T-helper 1 cell treated with Interleukin-12 subunit alpha and Interleukin-12 subunit beta and Interleukin-4 antibody, amounts not matched to agents 30 ng/mL and 1 ng/mL, for 36 hours (primary cell): ENCODE measurements around the gene TTC19. TPM values are rescaled to one million over a fixed set of nuclear protein-coding genes. Genes with fewer than 3 reads are reported as not detected.

Source experiments
- intact Hi-C: fragments of 100-400 bp; cut with micrococcal nuclease; formaldehyde crosslinking; loops from one replicate; pipeline ENCODE4 v1.15.1; 2024
- total RNA-seq: library from RNA; stranded (reverse); gene quantifications from 2 replicates; pipeline ENCODE4 v1.2.3, GENCODE V29; 2022

Gene TTC19, protein sequence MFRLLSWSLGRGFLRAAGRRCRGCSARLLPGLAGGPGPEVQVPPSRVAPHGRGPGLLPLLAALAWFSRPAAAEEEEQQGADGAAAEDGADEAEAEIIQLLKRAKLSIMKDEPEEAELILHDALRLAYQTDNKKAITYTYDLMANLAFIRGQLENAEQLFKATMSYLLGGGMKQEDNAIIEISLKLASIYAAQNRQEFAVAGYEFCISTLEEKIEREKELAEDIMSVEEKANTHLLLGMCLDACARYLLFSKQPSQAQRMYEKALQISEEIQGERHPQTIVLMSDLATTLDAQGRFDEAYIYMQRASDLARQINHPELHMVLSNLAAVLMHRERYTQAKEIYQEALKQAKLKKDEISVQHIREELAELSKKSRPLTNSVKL
- 28.0 and 34.9 TPM in 2 replicates for total RNA-seq

DNA sequence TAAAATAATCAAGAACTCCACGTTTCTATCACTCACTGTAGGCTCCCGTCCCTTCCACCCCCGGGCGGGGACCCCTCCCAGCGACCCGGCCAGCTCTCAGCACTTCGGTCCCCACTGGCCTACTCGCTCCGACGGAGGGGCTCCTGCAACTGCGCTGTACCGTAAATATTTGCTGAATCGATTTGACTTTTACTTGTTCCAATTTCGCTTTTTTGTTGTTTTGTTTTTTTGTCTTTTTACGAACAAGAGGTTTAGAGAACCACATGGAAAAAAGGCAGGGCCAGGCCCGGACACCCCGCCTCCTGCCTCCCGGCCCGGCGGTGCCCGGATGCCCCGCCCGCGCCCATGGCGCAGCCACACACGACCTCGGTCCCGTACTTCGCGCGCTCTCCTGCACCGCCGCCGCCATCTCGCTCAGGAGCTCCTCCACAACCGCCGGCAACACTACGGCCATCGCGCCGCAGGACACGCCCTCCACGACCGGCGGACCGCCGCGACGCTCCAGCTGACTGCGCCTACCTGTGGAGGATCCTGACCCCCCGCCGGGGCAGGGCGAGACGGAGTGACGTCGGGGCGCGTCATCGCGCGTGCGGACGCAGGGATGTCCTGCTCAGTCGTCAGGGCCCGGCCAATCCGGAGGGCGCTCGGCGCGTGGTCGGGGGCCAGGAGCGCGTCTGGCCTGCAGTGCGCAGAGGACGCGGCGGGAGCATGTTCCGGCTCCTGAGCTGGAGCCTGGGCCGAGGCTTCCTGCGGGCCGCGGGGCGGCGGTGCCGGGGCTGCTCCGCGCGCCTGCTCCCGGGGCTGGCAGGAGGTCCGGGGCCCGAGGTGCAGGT, at the start of gene TTC19, which contains the start of gene ZSWIM7:
TSS of gene TTC19 (plus strand) at position 684 of the 833 bp plus-strand sequence. CDS start at position 709, 25 bp downstream.
TSS of gene ZSWIM7 (minus strand) at position 564 of the 833 bp plus-strand sequence. CDS start at position 454, 110 bp downstream.
- intact Hi-C loops, result loop anchor here (1.0 to 10.0 kb wide), 5 partner anchors 102 to 1695 kb away; partner anchors contain the start of genes HS3ST3B1 and NCOR1

DNA sequence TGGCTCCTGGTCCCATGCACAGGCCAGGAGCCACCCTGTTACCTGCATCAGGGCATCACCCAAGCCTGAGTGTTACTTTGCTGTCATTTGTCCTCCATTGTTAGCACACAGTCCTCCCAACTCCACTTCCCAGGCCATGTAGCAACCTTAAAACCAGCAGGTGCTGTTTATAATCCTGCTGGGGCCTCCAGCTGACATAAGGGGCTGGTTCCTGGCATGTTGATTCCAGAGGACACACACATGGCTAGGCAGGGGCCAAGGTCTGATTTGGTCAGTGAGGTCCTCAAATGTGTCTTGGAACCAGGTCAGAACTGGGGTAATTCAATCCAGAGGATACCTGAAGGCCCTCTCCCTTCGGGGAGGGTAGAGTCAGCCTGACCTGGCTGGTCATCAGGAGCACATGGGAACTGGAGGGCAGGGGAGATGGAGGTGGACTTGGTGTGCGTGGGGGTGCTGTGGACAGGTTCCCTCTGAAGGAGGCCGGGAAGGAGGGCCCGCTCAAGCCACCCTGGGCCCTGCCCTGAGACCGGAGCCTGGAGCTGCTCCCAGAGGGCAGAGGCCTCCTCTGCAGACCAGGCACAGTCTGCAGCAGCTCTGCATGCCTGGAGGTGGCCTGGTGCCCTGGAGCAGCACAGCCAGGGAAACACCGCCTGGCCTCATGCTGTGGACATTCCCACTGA, 48.1 kb upstream of the TTC19 start:
- intact Hi-C loops, result no loop called here

DNA sequence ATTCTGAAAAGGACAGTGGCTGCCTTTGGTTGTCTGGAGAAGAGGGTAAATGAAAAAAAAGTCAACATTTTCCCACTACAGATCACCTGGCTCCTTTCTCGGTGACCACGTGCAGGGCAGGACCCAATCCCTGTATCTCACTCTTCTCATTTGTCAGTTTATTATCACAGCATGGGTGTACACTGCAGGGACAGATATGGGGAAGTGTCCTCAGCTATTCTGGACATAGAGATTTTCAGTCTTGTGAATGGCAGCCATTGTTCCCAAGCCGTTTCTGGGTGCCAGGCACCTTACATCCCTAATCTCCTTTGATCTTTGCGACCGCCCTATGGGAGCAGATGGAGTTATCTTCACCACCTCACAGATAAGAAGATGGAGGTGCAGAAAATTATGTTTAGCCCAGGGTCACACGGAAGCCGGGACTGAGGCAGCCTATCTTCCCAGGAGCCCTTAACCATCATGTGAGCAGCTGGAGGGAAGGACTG, 47.5 kb upstream of the TTC19 start:
- intact Hi-C loops, result no loop called here

DNA sequence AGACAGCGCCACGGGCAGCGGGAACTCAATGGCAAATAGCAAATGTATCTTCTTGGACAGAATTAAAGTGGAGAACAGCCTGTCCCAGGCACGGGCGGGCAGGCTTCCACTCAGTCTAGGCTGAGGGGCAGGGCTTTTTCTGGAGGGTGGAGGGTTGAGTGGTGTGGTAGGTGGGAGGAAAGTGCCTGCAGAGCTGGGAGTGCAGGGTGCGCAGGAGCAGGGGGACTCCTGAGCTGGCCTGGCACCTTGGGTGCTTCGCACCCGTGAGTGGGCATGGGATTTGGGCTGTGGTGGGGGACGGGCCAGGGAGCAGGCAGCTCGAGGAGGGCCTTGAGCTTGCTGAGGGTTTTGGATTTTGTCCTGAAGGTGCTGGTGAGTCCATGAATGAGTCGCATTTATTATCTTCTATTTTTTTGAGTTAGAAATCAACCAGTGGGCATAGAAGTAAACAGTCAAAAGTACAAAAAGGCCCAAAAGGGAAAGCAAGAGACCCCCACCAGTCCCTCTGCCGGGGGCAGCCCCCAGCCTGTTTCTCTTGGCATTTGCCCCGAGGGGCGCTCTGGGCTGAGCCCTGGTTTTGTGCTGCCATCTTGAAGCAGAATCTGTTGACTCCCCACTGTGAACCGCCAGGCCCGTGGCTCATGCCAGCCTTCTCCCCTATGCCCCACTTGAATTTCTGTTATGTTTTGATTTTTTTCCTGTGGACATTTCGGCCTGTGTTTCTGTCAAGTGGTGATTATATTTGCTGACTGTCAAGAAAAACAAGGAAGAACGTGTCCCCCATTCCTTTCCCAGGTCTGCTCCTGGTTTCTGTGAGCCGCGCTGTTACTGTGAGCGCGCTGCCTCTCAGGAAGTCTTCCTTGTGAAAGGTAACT, 46.5 kb upstream of the TTC19 start:
- intact Hi-C loops, result no loop called here

DNA sequence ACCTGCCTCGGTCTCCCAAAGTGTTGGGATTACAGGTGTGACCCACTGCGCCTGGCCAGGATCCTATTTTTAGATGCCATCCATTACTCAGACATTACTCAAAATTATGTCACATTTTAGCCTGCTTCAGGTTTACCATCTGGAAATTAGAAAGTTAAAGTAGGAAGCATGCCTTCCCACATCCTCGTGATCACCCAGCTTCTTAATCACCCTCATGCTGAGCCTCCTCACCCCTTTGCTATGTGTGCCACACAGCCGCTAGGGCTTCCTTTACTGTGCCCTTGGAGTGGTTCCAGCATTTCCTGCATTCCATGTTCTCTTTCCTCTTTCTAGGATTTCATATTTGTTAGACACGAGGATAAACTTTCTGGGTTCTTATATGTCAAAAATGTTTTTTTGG, 45.4 kb upstream of the TTC19 start:
- intact Hi-C loops, result no loop called here

DNA sequence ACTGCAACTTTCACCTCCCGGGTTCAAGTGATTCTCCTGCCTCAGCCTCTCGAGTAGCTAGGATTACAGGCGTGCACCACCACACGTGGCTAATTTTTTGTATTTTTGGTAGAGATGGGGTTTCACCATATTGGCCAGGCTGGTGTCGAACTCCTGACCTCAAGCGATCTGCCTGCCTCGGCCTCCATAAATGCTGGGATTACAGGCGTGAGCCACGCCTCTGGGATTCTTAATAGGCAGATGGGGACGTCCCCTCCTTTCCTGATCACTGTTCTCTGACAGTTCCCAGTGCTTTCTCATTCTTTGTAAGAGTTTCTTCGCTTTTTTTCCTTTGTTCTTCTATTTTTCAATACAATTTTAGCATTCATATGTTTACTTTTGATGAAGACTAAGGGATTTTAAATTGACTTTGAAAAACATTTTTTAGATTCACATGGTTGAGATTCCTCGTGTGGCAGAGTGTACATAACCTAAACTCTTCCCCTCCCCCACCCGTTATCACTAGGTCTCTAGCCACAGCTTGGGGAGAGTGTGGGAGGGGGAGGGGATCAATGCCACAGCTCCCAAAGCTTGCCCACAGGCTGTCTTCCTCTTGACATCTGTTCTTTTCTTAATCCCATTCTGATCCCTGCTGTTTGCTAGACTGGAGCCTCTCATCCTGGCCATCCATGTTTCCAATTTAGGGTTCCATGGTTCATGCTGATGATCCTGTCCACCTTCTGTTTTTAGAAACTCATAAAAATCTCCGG, 43.7 kb upstream of the TTC19 start:
- intact Hi-C loops, result loop anchor here (5.0 kb wide), 4 partner anchors 59 to 1754 kb away; partner anchors contain the start of genes NCOR1 and PIGL

DNA sequence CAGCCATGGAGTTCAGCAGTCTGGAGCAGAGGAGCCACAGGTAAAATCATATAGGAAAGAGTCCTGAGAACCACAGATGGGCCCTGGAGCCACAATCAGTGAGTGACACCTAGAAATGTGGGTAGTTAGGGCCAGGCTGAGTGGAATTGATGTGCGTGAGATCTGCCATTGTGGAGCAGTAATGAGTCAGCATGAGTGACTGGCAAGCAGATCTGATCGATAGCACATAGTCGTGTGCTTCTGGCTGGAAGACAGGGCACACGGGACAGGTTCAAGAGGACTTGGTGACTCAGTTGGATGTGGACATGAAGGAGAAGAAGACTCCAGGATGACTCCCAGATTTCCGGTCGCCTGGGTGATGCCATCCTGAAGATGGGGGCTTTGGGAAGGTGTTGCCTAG, 42.4 kb upstream of the TTC19 start:
- intact Hi-C loops, result loop anchor here (5.0 kb wide), 4 partner anchors 60 to 1755 kb away; partner anchors contain the start of genes NCOR1 and PIGL

DNA sequence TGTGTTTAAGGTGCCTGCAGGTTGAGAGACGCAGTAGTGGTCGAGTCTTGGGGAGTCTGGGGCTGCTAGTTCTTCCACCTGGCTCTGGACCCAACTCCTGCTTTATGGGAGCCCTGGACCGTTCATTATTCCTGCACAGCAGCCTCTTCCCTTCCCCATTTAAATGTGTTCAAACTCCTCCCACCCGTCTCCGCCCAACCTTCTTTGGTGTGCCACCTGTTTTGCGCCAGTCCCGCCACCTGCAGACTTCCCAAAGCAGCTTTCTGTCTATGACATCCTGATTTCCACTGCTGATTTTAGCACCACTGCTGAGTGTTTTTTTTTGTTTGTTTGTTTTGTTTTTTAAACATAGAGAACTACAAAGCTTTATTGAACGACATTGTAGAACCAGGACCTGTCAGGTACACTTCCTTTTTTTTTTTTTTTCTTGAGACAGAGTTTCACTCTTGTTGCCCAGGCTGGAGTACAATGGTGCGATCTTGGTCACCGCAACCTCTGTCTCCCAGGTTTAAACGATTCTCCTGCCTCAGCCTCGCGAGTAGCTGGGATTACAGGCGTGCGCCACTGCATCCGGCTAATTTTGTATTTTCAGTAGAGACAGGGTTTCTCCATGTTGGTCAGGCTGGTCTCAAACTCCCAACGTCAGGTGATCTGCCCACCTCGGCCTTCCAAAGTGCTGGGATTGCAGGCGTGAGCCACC, 41.9 kb upstream of the TTC19 start:
- intact Hi-C loops, result loop anchor here (2.0 to 5.0 kb wide), 5 partner anchors 13 to 1755 kb away; partner anchors contain the start of genes ADORA2B, NCOR1 and PIGL

DNA sequence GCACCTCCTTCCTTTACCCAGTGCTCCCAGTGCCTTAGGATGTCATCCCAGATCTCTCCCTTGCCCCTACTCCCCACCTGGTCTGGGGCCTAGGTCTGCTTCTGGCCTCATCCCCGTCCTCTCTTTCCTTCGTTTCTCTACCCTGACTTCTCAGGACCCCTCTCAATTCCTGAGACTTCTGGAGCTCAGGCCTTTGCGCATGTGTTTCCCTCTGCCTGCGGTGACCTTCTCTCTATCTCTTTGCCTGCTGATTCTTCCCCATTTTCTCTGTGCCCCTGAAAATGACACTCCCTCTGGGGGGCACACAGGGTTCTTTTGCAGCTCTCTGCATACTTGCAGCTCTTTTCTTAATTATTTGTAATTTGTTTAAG, 41.2 kb upstream of the TTC19 start:
- intact Hi-C loops, result loop anchor here (2.0 to 5.0 kb wide), 5 partner anchors 14 to 1756 kb away; partner anchors contain the start of genes ADORA2B, NCOR1 and PIGL

DNA sequence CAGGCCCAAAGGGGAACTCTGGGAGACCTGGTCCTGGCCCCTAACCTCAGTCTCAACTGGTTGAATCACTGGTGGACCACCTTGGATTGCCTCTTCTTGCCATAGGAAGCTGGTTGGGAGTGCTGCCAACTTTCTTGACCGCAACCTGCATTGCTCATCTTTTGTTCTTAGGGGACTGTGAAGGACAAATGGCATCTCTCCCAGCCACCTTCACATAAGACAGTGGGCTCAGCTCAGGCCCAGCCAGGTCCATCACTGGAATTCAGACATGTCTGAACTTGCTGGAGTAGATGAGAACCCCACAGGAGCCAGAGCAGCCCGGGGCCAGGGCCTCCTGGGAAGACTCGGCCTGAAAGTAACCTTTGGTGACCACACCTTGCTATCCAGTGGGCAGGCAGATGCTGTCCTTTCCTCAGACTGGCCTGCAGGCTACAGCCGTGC, 35.9 kb upstream of the TTC19 start:
- intact Hi-C loops, result no loop called here

DNA sequence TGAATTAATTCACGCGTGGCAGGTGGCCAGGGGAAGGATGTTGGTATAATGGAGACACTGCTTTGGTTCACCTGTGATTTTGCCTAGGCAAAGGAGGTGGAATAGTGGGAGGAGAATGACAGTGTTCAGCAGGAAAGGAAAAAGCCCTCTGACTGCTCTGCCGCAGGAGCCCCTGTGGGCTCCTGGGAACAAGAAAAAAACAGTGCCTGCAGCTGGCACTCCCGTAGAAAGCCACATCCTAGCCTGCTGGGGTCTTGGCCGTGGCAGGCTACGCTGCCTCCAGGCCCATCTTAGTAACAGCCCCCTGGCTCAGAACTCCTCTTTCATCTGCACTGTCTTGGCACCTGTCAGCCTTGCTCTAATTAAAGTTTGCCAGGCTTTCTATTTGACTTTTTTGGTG, 34.1 kb upstream of the TTC19 start:
- intact Hi-C loops, result no loop called here

DNA sequence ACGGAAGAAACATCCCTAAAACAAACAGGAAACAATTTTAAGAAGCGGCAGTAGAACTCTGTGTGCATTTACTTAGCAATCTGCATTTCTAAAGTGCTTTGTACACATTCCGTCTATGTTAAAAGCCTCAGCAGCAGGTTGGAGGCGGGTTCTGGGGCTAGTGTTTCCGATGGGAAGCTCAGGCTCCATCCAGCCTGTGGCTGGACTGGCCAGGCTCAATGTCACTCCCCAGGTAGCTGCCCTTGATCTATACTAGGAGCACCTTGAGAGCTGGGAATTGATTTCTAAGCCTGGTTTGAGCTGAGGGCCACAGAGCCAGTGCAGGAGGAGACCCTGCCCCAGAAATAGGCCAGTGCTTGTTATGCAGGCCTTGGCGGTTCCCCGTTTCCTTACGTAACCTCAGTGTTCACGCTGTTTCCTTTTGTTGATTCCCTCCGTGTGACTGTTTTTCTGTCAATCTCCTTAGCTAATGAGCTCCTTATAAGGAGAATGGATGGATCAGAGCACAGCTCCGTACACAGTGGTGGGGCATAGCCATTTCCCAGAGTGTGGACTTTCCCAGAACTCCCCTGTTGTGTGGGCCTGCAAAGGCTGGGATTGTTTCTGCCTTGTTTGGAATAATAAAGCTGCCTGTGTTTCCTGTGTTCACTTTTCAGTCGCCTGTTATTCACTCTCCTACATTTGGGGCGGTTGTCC, 33.3 kb upstream of the TTC19 start:
- intact Hi-C loops, result no loop called here

DNA sequence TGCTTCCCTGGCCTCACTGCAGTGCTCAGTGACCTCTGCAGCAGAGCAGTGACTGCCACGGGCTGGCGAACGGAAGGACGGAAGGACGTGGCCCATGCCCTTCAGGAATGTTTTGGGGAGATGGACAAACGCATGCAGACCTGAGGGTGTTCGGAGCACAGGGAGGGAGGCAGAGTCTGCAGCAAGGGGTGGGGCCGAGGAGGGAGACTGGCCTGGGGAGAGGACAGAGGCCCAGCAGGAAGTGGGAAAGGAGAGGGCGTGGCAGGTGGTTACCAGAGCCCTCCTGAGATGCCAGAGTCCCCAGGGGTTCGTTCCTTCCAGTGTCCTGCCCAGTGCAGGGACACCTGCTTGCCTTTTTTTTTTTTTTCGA, 32.8 kb upstream of the TTC19 start:
- intact Hi-C loops, result no loop called here

DNA sequence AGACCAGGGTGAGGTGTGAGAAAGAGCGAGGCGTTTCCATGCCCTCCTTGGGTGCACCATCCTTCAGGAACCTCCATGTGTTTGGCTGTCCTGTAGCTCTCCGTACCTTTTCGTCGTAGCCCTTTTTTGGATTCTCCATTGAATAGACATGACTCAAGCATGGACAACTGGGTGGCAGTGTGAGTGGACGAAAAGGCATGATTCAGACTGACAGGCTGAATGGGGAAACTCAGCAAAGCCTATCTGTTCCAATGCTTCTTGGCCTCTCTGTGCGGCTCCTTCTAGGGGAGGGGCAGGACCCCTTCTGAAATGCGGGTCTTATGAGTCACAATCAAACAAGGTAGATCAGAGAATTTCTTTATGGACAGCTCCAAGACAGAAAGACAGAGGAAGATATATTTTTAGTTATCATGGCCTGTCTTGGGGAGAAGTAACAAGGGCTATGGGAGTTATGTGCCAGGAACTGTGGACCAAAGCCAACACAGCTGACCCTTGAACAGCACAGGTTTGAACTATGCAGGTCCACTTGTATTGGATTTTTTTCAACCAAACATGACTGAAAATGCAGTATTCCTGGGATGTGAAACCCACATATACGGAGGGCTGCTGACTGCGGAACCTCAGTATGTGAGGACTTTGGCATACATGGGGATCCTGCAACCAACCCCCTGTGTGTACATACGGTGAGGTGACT, 31.8 kb upstream of the TTC19 start:
- intact Hi-C loops, result no loop called here

DNA sequence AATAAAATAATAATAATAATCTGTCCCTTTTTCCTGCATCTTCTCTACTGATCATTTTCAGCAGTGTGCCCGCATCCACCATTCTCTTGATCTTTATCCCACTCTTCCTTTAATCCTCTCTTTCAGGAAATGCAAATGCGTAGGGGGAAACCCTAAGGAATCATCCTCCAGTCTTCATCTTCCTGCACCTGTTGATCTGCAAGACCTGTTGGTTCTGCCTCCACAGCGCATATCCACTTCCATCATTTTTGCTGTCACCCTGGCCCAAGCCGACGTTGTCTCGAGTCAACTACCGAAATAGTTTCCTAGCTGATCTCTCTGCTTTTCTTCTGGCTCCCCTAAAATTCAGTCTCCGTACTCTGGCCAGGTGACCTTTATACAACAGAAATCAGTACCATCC, 30.2 kb upstream of the TTC19 start:
- intact Hi-C loops, result no loop called here

DNA sequence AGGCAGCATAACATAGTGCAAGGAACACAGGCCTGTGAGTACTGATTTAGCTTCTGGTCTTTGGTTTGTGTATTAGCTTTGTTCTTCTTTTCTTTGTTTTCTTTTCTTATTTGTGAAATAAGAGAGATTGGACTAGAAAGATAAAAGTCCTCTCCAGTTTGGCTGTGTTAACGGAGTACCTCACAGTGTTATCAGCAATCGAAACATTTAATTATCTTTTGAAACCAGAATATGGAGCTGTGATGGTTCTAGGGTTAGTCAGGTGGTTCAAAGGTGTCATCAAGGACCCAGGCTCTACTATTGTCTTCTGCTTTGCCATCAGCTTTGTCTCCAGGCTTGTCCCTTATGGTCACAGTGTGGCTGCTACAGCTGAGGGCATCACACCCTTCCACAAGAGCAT, 29.1 kb upstream of the TTC19 start:
- intact Hi-C loops, result no loop called here

DNA sequence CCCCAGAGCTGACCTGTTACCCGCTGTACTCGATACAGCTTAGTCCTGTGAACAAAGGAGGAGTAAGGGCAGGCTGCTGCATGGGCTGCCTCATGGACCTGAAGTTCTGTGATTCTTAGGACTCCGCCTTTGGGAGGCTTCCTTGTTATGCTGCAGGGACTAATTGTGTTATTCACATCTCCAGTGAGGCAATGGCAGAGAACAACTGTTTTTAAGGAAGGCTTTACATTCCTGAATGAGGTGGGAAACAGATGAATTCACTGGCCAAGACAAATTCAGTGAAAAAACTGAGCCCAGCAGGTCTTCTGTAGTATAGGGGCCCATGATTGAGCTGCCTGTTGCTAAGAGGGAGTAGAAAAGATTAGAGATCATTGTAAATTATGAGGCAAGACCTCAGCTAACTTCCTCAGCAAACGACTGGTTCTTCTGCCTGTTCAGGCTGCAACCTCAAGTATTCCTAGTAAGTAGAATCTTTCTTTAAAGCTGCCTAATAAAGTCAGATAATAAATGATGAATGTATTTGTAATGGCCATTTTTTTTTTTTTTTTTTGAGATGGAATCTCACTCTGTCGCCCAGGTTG, 28.4 kb upstream of the TTC19 start:
- intact Hi-C loops, result no loop called here
